GM21825 (cell line): ENCODE data around the gene LGALS7B.
"Not testable (repeated sequence)": the region's sequence is repeated elsewhere in the genome, so short reads cannot be mapped to it uniquely, and the experiment has no call there.

Source experiments
- ATAC-seq: cut with Tn5 transposase; IDR thresholded peaks from one replicate; pipeline ENCODE4 v1.9.1; 2021; ENCODE audit warnings: mild to moderate bottlenecking, moderate library complexity; ENCODE audit not compliant: unreplicated experiment

The LGALS7B gene

DNA sequence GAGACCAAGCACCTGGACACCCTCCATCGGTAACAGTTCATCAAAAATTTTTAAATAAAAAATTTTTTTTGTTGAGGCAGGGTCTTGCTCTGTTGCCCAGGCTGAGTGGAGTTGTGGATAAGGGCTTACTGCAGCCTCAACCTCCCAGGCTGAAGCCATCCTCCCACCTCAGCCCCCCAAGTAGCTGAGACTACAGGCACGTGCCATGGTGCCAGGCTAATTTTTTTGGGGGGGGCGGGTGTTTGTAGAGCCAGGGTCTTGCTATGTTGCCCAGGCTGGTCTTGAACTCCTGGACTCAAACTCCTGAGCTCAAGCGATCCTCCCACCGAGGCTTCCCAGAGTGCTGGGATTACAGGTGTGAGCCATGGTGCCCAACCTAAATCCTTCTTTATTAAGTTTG lies 4.7 kb downstream of the LGALS7B start:
- ATAC-seq = no peak

GRCh38 chr19:38795549-38795948 lies 6.5 kb downstream of the LGALS7B start:
- no peak for ATAC-seq

GRCh38 chr19:38796154-38796553 lies 7.2 kb downstream of the LGALS7B start:
- no peak for ATAC-seq

- ATAC-seq = not testable (repeated sequence)
These were observed 8.8 kb downstream of the LGALS7B start for GRCh38 chr19:38797781-38798180.

DNA sequence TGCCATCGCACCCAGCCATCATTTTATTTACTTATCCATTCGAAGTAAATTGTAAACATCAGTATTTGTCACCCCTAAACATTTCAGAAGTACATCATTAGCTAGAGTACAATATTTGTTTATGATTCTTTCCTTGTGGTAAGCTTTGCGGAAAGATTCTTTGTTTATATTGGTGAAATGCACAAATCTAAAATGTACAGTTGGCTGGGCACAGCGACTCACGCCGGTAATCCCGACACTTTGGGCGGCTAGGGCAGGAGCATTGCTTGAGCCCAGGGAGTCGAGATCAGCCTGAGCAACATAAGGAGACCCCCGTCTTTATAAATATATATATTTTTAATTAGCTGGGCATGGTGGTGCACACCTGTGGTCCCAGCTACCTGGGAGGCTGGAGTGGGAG lies 10.1 kb downstream of the LGALS7B start:
- no peak for ATAC-seq

DNA sequence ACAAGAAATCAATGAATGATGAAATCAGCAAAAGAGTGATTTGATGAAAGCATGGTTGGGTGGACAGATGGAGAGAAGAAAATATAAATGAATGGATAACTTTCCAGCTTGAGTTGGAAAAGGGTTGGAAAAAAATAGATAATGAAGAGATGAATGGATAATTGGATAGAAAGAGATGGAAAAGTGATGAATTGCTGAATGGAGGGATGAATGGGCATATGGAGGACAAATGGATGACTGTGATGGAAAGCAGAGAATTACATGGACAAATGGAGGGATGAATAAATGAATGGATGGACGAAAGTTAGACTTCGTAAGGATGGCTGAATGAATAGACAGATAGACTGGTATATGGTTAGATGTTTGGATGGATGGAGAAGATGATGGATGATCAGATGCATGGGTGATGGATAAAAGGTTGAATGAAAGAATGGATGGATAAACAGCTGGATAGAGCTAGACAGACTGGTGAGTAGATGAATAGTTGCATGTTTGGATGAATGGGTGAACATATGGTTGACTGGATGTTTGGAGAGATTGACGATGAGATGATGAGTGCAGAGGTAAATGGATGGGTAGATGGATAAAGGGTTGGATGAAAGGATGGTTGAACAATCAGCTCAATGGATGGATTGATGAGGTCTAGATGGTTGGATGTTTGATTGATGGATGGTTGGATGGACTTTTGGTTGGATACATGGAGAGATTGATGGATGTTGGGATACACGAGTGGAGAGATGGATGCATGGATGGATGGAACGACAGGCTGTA lies 11.8 kb downstream of the LGALS7B start:
- no peak for ATAC-seq

DNA sequence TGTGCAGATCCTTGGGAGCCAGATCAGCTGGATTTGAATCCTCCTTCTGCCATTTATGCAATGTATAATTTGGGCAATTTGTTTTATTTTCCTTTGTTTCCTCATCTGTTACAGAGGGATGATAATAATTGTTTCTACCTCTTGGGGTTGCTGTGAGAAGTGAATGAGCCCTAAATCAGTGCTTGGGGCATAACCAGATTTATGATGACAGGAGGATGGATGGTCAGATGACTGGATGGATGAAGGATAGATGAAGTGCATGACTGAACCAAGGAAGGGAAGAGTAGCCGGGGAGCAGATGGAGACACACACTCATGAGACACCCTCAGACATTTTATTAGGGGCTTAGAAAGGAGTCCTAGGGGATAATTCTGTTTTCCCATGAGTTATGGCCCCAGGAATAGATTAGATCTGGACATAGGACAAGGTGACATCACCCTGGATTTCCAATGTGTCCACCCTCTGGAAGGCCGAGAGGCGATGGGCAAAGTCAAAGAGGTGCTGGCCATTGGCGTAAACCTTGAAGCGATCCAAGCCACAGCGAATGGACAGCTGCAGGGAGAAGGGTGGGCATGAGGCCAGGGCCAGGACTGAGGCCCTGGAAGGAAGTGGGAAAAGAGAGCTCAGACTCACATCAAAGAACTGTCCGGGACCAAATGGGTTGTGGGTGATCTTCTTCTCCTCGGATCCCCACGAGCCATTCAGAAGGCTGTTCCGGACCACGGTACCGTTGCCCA lies 12.5 kb downstream of the LGALS7B start:
- no peak for ATAC-seq

- no peak for ATAC-seq
These were observed 14.5 kb downstream of the LGALS7B start for GRCh38 chr19:38803543-38803942.

GRCh38 chr19:38805180-38805579 lies 16.2 kb downstream of the LGALS7B start:
- ATAC-seq = no peak

GRCh38 chr19:38806371-38806770 lies 17.4 kb downstream of the LGALS7B start:
- ATAC-seq = no peak

DNA sequence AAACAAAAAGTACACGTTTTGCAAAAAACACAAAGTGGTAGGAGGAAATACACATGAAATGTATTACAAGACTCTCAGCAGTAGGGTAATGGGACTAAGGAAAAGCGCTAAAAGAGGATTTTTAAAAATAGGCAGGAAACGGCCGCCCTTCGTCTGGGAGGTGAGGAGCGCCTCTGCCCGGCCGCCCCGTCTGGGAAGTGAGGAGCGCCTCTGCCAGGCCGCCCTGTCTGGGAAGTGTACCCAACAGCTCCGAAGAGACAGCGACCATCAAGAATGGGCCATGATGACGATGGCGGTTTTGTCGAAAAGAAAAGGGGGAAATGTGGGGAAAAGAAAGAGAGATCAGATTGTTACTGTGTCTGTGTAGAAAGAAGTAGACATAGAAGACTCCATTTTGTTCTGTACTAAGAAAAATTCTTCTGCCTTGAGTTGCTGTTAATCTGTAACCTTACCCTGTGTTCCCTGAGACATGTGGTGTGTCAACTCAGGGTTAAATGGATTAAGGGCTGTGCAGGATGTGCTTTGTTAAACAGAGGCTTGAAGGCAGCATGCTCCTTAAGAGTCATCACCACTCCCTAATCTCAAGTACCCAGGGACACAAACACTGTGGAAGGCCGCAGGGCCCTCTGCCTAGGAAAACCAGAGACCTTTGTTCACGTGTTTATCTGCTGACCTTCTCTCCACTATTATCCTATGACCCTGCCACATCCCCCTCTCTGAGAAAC lies 18.5 kb downstream of the LGALS7B start:
- not testable (repeated sequence) for ATAC-seq

DNA sequence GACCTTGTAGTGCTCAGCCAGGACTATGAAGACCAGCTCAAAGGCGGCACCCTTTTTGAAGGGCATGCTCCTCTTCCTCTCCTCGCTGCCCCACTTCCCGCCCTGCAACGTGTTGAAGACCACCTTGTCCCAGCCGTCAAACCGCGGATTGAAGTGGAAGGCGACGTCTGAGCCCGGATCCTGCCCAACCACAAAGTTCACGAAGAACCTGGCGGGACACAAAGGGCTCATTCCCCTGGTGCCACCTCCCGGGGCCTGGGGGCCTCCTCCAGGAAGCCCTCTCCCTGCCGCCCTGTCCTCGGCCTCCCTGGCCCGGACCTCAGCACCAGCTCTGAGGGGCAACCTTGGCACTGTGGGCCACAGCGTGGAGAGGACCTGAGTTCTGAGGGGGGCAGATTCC lies 19.7 kb downstream of the LGALS7B start:
- ATAC-seq = no peak

DNA sequence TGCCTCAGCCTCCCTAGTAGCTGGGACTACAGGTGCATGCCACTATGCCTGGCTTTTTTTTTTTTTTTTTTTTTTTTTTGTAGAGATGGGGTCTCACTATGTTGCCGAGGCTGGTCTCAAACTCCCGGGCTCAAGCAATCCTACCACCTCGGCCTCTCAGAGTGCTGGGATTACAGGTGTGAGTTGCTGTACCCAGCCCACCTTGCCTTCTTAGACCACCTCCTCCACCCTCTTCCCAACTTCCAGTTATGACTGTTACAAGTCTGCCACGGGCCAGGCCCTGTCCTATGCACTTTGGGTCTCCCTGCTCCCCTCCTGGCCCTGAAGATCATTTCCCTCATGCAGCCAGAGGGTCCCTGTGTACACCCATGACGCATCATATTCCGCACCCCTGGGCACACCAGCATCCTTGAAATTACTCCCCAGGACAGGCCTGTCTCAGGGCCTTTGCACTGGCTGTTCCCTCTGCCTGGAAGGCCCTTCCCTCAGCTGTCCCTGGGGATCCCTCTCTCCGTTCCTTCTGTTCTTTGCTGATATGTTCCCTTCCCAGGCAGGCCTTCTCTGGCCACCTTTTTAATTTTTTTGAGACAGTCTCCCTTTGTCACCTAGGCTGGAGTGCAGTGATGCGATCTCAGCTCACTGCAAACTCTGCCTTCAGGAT lies 20.7 kb downstream of the LGALS7B start:
- ATAC-seq = no peak

- no peak for ATAC-seq
These were observed 23.2 kb downstream of the LGALS7B start for GRCh38 chr19:38812009-38812840.

GRCh38 chr19:38812841-38813320 lies 23.9 kb downstream of the LGALS7B start, which contains the start of gene LGALS4:
TSS of gene LGALS4 (minus strand) at chr19:38812945. CDS start at chr19:38812886, 59 bp downstream.
- no peak for ATAC-seq

- no peak for ATAC-seq
These were observed 24.3 kb downstream of the LGALS7B start for GRCh38 chr19:38813323-38813722.

- ATAC-seq = not testable (repeated sequence)
These were observed 24.9 kb downstream of the LGALS7B start for GRCh38 chr19:38813932-38814331.

DNA sequence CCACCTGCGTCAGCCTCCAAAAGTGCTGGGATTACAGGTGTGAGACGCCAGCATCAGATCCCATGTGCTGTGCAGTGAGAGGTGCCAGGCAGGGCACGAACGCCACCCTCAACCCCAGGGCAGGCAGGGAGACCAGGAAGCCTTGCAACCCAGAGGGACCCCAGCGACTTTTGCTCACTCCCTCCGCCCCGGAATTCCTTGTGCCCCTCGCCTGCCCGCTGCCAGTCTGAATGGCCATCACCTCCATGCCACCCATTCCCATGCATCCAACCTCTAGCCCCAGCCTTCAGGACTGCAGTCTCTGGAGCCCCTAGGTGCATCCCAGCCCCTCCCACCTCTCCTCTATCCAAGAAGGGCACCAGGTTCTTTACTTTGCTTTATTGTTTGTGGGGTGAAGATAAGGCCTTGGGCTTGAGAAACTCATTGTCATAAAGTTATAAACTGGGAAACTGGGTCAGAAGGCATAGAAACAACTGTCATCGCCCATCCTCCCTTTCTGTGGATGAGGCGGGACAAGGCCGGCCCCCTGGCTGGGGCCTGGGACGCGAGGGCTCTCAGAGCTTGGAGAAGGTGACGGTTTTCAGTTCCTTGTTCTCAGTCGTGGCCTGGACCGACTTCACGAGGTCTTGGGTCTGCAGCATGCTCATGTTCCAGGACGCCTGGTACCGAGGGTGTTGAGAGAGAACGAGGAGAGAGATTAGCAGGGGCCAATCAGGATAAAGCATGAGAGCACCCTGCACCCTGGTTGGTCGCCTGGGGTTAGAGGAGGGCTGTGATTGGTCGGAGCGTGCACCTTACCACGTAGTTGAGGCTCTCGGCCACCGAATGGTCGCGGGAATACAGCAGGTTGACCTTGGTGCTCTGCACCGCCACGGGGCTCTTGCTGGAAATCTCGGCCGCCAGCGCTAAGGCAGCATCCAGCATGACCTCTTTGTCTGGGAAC lies 26.3 kb downstream of the LGALS7B start:
- ATAC-seq = no peak
